GM21529 (cell line): Measurements from ENCODE around the gene CTSD.

Experiments used
- ATAC-seq: cut with Tn5 transposase; IDR thresholded peaks from one replicate; pipeline ENCODE4 v1.9.1; 2021; ENCODE audit not compliant: unreplicated experiment

CTSD gene

GRCh38 chr11:1756791-1757771 lies 6.6 kb downstream of the CTSD start:
- ATAC-seq: no peak

- ATAC-seq: no peak
These were observed 7.8 kb downstream of the CTSD start for GRCh38 chr11:1755692-1756561.

- ATAC-seq: no peak
These were observed 8.4 kb downstream of the CTSD start for GRCh38 chr11:1755344-1755691.

- no peak for ATAC-seq
These were observed 9.2 kb downstream of the CTSD start for GRCh38 chr11:1754376-1755150.

GRCh38 chr11:1753929-1754305 lies 9.8 kb downstream of the CTSD start:
- no peak for ATAC-seq

- ATAC-seq: no peak
These were observed 10.3 kb downstream of the CTSD start for GRCh38 chr11:1753229-1753928.

- ATAC-seq: no peak
These were observed 10.9 kb downstream of the CTSD start for GRCh38 chr11:1752907-1753228.

GRCh38 chr11:1751999-1752906 lies 11.5 kb downstream of the CTSD start:
- ATAC-seq: no peak

- no peak for ATAC-seq
These were observed 12.2 kb downstream of the CTSD start for GRCh38 chr11:1751531-1751921.

GRCh38 chr11:1750840-1751530 lies 12.7 kb downstream of the CTSD start:
- ATAC-seq: no peak

- ATAC-seq: no peak
These were observed 13.3 kb downstream of the CTSD start, which contains the start of gene IFITM10 for GRCh38 chr11:1750481-1750839. TSS of gene IFITM10 (minus strand) at chr11:1750595. CDS start at chr11:1750442, 153 bp downstream.

GRCh38 chr11:1749395-1750351 lies 14.1 kb downstream of the CTSD start:
- ATAC-seq: no peak

GRCh38 chr11:1748636-1749394 lies 14.9 kb downstream of the CTSD start:
- no peak for ATAC-seq

- ATAC-seq: no peak
These were observed 15.7 kb downstream of the CTSD start for GRCh38 chr11:1747753-1748635.

- no peak for ATAC-seq
These were observed 16.6 kb downstream of the CTSD start for GRCh38 chr11:1746956-1747752.
